Glutamatergic neuron (in vitro differentiated cells): ENCODE measurements around the gene ZBED4. TPM values are rescaled to one million over a fixed set of nuclear protein-coding genes. Genes with fewer than 3 reads are reported as not detected.

Experiments
- DNase-seq: peaks from one replicate; pipeline ENCODE4 v3.0.0; 2022
- H3K27ac Mint-ChIP-seq: one replicate; pipeline ENCODE4 v1.8.0; 2020; ENCODE audit warnings: mild to moderate bottlenecking, mixed read lengths, inconsistent platforms; ENCODE audit not compliant: unreplicated experiment
- H3K27me3 Mint-ChIP-seq: one replicate; pipeline ENCODE4 v1.8.0; 2020; ENCODE audit warnings: mild to moderate bottlenecking, moderate library complexity, mixed read lengths, inconsistent platforms; ENCODE audit not compliant: unreplicated experiment
- H3K36me3 Mint-ChIP-seq: one replicate; pipeline ENCODE4 v1.8.0; 2020; ENCODE audit warnings: mild to moderate bottlenecking, mixed read lengths, inconsistent platforms; ENCODE audit not compliant: unreplicated experiment
- H3K4me1 Mint-ChIP-seq: one replicate; pipeline ENCODE4 v1.8.0; 2020; ENCODE audit warnings: mild to moderate bottlenecking, low read depth, mixed read lengths, inconsistent platforms; ENCODE audit not compliant: unreplicated experiment
- H3K4me3 Mint-ChIP-seq: one replicate; pipeline ENCODE4 v1.8.0; 2020; ENCODE audit warnings: mild to moderate bottlenecking, mixed read lengths, inconsistent platforms; ENCODE audit not compliant: unreplicated experiment
- H3K9me3 Mint-ChIP-seq: one replicate; pipeline ENCODE4 v1.8.0; 2020; ENCODE audit warnings: mild to moderate bottlenecking, moderate library complexity, mixed read lengths, inconsistent platforms; ENCODE audit not compliant: unreplicated experiment
- CTCF ChIP-seq: fragments of 200-600 bp; sonication (generic); IDR thresholded peaks from one replicate; pipeline ENCODE4 v1.5.0; 2021; ENCODE audit not compliant: partially characterized antibody, unreplicated experiment
- total RNA-seq: library from RNA; stranded (reverse); fragmentation: NEBNext Ultra II Directional; extraction: Animal tissue kit (Norgen Biotek cat#: 25700); gene quantifications from one replicate; pipeline ENCODE4 v1.2.1, GENCODE V29; 2021; ENCODE audit not compliant: unreplicated experiment

Gene ZBED4
- total RNA-seq, 1 donor from 2014 or later, result 53.5 TPM

- Mint-ChIP-seq H3K27ac (peak within 1 kb of the TSS; percentile 72), H3K27me3 (peaks cover 21% of the 10 kb centered on the region)
- DNase-seq, result peak; percentile 72
Measured at GRCh38 chr22:49827853-49828598, 25.6 kb upstream of the ZBED4 start, which contains the start of gene BRD1. Gene BRD1 (minus strand): TSS chr22:49827873. CDS start chr22:49824317, 3,556 bp downstream.

GRCh38 chr22:49828599-49828965 lies 25.1 kb upstream of the ZBED4 start:
- Mint-ChIP-seq H3K27ac (no peak overlapping the region), H3K36me3 (peaks cover 15% of the 10 kb centered on the region), H3K27me3 (peaks cover 21% of the 10 kb centered on the region), H3K4me3 (peak overlapping the region; percentile 34), H3K4me1 (peaks cover 22% of the 10 kb centered on the region), H3K9me3 (peaks cover 16% of the 10 kb centered on the region)
- DNase-seq, result no peak
- TF ChIP-seq CTCF, result no peak

More at GRCh38 chr22:49827853-49828598, 25.6 kb upstream of the ZBED4 start, which contains the start of gene BRD1:
- H3K9me3 Mint-ChIP-seq, result peaks cover 16% of the 10 kb centered on the region
- peaks cover 17% of the 10 kb centered on the region for H3K36me3 Mint-ChIP-seq
- peak within 1 kb of the TSS; percentile 92 for H3K4me3 Mint-ChIP-seq
- TF ChIP-seq CTCF, result no peak
- peaks cover 24% of the 10 kb centered on the region for H3K4me1 Mint-ChIP-seq

DNA sequence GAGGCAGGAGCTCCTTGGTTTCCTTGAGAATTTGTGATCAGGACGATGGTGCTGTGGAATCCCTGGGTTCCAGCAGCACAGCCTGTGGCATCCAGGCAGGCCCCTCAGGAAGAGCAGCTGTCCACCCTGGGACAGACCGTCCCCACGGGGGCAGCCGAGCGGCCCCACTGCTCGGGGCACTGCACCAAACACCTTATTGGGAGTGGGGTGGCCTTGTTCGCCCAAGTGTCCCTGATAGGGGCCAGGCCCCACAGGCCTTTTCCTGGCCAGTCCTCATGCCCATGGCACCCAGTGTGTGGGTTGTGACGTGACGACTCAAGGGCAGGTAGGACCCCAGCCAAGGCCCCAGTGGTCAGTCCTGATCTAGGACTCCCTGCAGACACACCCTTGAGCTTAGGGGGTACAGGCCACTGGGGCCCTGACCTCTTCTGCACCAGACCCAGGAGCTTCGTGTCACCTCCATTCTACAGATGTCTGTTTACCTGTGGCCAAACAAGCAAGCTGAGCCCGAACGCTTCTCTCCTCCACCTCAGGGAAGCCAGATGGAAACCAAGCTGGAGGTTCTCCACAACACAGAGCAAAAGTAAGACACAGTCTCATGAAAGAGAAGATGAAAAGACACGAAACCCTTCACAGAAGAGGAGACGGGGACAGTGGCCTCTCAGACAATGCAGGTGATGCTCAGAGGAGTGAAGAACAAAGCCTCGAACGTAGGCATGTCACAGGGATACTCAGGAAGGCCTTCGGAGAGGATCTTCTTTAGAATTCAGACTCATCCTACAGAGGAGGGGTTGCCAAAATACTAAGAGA lies 24.4 kb upstream of the ZBED4 start:
- TF ChIP-seq CTCF, result no peak
- no peak for DNase-seq
- Mint-ChIP-seq H3K4me3 (peak overlapping the region; percentile 34), H3K4me1 (peaks cover 16% of the 10 kb centered on the region), H3K36me3 (peaks cover 8% of the 10 kb centered on the region), H3K27me3 (peaks cover 15% of the 10 kb centered on the region), H3K9me3 (peaks cover 16% of the 10 kb centered on the region), H3K27ac (no peak overlapping the region)

- no peaks in the 10 kb centered on the region for H3K4me1 Mint-ChIP-seq
Measured at GRCh38 chr22:49833340-49834007, 20.2 kb upstream of the ZBED4 start.

More at GRCh38 chr22:49833340-49834007, 20.2 kb upstream of the ZBED4 start:
- H3K36me3 Mint-ChIP-seq, result peaks cover 8% of the 10 kb centered on the region
- no peak overlapping the region for H3K27ac Mint-ChIP-seq
- TF ChIP-seq CTCF, result no peak
- H3K4me3 Mint-ChIP-seq, result no peak overlapping the region
- peaks cover 10% of the 10 kb centered on the region for H3K9me3 Mint-ChIP-seq
- peaks cover 9% of the 10 kb centered on the region for H3K27me3 Mint-ChIP-seq
- no peak for DNase-seq
